Ovary (tissue), 3 donors: ENCODE measurements around the gene KCNMB1.

Experiments used
- POLR2A ChIP-seq: fragments of 450-650 bp; IDR thresholded peaks from one replicate; pipeline ENCODE4 v1.6.1; 2017; ENCODE audit warnings: antibody characterized with exemption, mild to moderate bottlenecking, moderate library complexity
- TF ChIP-seq, protein P1 (sequence below), 3 donors: fragments of 450-650 bp in 2 of 3; fragments of 200-600 bp in 1 of 3; IDR thresholded peaks; one replicate each; pipeline versions ENCODE4 v1.5.1 to v1.8.0; 2016 to 2022; ENCODE audit warnings: antibody characterized with exemption in 3 of 3, mild to moderate bottlenecking in 1 of 3
- donor health status: DM: no; HTN: no; CAD: no.

DNA sequence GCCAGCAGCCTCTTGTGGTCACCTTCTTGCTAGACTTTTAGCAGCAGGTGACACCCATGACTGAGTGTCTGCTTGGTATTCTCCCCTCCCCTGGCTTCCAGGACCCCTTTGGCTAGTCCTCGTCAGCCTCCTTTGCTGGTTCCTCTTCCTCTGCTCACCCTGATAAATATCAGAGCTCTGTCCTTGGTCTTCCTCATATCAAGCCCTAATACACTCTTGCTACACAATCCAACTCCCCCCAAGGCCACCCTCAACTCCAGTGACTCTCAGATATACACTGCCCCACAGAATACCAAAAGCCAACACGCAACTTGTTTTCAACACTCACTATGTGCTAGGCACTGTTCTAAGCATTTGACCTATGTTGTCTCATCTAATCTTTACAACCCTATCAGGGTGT lies 61.3 kb downstream of the KCNMB1 start:
- TF ChIP-seq, protein P1, sequence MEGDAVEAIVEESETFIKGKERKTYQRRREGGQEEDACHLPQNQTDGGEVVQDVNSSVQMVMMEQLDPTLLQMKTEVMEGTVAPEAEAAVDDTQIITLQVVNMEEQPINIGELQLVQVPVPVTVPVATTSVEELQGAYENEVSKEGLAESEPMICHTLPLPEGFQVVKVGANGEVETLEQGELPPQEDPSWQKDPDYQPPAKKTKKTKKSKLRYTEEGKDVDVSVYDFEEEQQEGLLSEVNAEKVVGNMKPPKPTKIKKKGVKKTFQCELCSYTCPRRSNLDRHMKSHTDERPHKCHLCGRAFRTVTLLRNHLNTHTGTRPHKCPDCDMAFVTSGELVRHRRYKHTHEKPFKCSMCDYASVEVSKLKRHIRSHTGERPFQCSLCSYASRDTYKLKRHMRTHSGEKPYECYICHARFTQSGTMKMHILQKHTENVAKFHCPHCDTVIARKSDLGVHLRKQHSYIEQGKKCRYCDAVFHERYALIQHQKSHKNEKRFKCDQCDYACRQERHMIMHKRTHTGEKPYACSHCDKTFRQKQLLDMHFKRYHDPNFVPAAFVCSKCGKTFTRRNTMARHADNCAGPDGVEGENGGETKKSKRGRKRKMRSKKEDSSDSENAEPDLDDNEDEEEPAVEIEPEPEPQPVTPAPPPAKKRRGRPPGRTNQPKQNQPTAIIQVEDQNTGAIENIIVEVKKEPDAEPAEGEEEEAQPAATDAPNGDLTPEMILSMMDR (IDR thresholded peaks at IDR 0.05): no peak
- TF ChIP-seq POLR2A: no peak
